GM10248 (cell line): ENCODE data around the gene BCAS4.

Experiments used
- CTCF ChIA-PET: fragments of 300-600 bp; sonication (Branson Sonifier 250); formaldehyde crosslinking; extraction: SDS; loops from one replicate; lab custom pipeline; 2021; ENCODE audit warnings: antibody characterized with exemption; lab: Yijun Ruan, JAX
- POLR2A ChIA-PET: fragments of 350-650 bp; sonication (Branson Sonifier 250); formaldehyde crosslinking; extraction: SDS; loops from one replicate; lab custom pipeline; 2020; ENCODE audit warnings: antibody characterized with exemption; lab: Yijun Ruan, JAX
- DNase-seq: peaks from one replicate; pipeline ENCODE4 v3.0.0; 2012; ENCODE audit errors: extremely low spot score
- CTCF ChIP-seq: IDR thresholded peaks from 2 replicates; pipeline ENCODE4 v1.5.1; 2012; ENCODE audit warnings: mild to moderate bottlenecking, low read depth; ENCODE audit errors: extremely low read depth, missing control alignments, control extremely low read depth

BCAS4 gene

GRCh38 chr20:50883856-50884255, 89.0 kb downstream of the BCAS4 start:
- TF ChIP-seq CTCF: no peak
- POLR2A ChIA-PET: no interaction called here
- DNase-seq: no peak
- CTCF ChIA-PET: interaction anchor here (1.6 to 4.3 kb wide), 2 partner anchors 11 to 45 kb away, joined by 3 to 14 read pairs; no protein-coding TSS in a partner anchor

- ChIA-PET CTCF (interaction anchor here (0.8 to 4.3 kb wide), 4 partner anchors 9 to 90 kb away, joined by 3 to 14 read pairs (median 3); partner anchors contain the start of gene BCAS4), POLR2A (no interaction called here)
- TF ChIP-seq CTCF: no peak
- DNase-seq: no peak
Observed at GRCh38 chr20:50885068-50885467, 90.2 kb downstream of the BCAS4 start.

DNA sequence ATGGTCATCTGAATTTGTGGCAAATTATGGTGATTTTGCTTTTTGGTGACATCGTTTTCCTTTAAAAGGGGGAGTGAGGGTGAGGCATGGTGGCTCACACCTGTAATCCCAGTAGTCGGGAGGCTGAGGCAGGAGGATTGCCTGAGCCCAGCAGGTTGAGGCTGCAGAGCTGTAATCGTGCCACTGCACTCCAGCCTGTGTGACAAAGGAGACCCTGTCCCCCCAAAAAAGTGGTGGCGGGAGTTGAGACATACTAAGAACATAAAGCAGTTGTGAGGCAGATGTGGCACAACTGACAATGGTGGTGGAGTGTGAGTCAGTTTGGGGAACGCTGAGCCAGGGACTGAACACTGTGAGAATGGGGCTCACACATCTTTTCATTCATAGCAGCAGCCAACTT, 90.9 kb downstream of the BCAS4 start:
- ChIA-PET CTCF (interaction anchor here (4.3 kb wide), 1 partner anchor 43 kb away, joined by 14 read pairs; no protein-coding TSS in a partner anchor), POLR2A (no interaction called here)
- no peak for DNase-seq

DNA sequence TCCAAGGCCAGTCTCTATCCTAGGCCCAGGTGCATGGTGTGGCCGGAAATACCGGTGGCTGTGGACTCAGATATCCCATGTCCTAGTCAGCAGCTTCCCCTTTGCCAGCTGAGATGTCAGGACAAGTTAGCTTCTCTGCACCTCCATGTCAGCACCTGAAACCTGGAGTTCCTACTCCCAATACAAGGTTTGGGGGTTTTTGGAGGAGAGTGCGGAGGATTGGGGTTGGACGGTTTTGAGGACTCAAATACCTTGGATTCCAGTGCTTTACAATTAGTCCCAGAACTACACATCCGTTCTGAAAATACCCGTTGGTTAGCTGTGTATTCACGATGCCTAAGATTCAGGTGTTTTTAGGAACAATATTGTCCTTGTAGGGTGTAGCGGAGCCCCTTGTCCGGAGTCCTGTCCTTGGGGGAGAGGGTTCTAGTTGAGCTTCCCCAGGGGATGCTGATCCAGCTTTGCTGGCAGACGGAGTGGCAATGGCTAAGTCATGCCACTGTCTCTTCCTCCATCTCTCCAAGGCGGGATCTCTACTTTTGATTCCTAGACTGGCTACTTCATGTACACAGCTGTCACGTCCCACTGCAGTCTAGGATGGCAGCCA, 91.4 kb downstream of the BCAS4 start:
- no peak for TF ChIP-seq CTCF
- no peak for DNase-seq
- ChIA-PET POLR2A (no interaction called here), CTCF (interaction anchor here (1.0 to 4.3 kb wide), 2 partner anchors 10 to 43 kb away, joined by 3 to 14 read pairs; no protein-coding TSS in a partner anchor)

More for the DNA sequence above, 90.9 kb downstream of the BCAS4 start:
- no peak for TF ChIP-seq CTCF

GRCh38 chr20:50887576-50887975, 92.7 kb downstream of the BCAS4 start:
- no peak for TF ChIP-seq CTCF
- no peak for DNase-seq
- POLR2A ChIA-PET: no interaction called here
- CTCF ChIA-PET: interaction anchor here (1.0 to 4.3 kb wide), 2 partner anchors 9 to 42 kb away, joined by 3 to 14 read pairs; no protein-coding TSS in a partner anchor

GRCh38 chr20:50891138-50891537, 96.3 kb downstream of the BCAS4 start:
- CTCF ChIA-PET: interaction anchor here (0.7 to 2.5 kb wide), 5 partner anchors 12 to 100 kb away, joined by 3 to 11 read pairs (median 8); partner anchors contain the start of gene BCAS4
- POLR2A ChIA-PET: no interaction called here
- no peak for TF ChIP-seq CTCF
- no peak for DNase-seq
